Activated naive CD8-positive, alpha-beta T cell treated with anti-CD3 and anti-CD28 coated beads, Interleukin-2, amount 50 U/mL, for 16 hours (primary cell): ENCODE results near the gene GP2.

ENCODE experiments used
- DNase-seq: peaks from one replicate; pipeline ENCODE4 v3.0.0-alpha.2; 2020; ENCODE audit warnings: low read depth, low spot score

GP2 gene

DNA sequence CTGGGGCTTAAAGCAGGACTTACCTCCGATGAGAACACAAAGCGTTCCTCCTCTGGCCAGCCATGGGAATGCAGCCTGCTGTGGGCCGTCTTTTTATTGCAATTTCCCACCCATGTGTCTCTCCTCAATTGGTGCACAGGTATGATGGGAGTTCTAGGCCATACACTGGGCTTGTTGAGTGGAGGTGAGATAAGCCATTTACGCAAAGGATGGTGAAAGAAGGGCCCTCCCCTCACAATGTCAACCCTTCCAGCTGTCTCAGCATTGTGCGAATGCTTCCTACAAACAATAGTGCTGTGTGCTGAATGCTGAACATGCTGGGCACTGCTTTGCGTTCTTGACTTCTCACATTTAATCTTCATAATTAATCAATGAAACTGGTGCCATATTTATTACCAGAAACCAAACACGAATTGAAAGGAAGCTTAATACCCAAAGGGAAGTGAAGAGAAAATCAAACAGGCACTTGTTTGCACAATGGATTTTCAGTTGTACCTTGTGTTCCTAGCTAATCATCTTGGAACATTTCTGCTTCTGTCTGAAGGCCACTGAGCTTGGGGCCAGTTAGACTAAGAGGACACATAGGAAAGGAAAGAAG, at the start of gene GP2:
Gene GP2, minus strand, starts transcription at position 70 of the 598 bp plus-strand sequence. CDS start 1,082 bp downstream, outside the sequence.
- DNase-seq, result no peak

- DNase-seq, result no peak
Observed at GRCh38 chr16:20372701-20373100, 45.4 kb upstream of the GP2 start.

DNA sequence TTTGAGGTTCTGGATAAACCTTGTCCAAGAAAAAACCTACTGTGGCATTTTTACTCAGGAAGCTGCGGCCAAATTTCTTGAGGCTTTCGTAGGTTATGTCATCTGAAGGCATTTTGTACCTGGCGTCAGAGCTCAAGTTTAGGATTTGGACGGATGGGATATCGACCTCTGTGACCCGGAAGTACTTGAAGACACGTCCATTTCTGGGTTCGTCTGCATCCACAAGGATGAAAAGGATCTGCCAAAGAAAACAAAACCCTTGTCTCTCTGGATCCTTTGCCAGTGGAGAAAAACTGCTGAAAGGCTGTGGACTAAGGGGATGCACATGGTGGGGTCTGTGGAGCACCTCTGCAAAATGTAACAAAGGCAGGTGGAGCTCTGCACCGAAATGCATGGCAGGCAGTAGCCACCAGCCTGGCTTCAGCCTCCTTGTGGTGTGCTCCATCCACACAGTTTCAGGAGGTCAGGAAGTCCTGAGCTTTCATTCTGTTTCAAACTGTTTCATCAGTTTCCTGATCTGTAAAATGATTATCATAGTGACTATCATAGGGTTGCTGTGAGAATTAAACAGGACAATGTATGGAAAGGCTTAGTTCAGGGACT, 42.2 kb upstream of the GP2 start:
- no peak for DNase-seq

- DNase-seq, result no peak
Observed at GRCh38 chr16:20364051-20364450, 36.7 kb upstream of the GP2 start.

DNA sequence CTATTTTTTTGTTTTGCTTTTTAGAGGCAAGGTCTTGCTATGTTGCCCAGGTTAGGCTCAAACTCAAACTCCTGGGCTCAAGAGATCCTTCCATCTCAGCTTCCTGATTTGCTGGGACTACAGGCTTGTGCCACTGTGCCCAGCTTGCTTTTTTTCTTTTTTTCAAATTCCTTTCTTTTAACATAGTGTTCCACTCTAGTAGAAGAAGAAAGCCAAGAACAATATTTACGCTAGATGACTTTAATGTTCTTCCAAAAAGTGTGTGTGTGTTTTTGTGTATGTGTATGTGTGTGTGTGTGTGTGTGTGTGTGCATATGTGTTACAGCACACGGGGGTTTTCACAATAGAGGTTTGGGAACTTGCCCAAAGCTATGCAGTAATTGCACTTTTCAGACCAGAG, 35.9 kb upstream of the GP2 start:
- no peak for DNase-seq

- DNase-seq, result no peak
Observed at GRCh38 chr16:20359997-20360396, 32.7 kb upstream of the GP2 start.

DNA sequence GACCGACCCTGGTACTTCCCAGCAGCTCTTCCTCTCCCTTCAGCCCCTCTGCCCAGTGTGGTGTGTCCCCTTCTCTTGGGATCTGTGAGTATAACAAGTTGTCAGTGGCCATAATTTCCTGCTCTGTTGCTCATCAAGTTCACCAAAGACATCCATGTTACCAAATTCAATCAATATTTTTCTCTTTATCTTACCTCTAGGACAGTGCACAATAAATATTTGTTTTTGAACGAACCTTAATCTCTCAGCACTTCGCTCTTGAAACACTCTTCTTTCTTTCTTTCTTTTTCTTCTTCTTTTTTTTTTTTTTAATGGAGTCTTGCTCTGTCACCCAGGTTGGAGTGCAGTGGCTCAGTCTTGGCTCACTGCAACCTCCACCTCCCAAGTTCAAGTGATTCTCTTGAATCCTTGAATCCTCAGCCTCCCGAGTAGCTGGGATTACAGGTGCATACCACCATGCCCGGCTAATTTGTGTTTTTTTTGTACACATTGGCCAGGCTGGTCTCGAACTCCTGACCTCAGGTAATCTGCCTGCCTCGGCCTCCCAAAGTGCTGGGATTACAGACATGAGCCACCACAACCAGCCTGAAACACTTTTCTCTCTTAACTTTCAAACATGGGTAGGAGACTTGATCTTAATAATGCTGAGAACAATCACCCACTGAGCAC, 27.9 kb upstream of the GP2 start:
- DNase-seq, result no peak

GRCh38 chr16:20353379-20353778, 26.1 kb upstream of the GP2 start:
- DNase-seq, result no peak

DNA sequence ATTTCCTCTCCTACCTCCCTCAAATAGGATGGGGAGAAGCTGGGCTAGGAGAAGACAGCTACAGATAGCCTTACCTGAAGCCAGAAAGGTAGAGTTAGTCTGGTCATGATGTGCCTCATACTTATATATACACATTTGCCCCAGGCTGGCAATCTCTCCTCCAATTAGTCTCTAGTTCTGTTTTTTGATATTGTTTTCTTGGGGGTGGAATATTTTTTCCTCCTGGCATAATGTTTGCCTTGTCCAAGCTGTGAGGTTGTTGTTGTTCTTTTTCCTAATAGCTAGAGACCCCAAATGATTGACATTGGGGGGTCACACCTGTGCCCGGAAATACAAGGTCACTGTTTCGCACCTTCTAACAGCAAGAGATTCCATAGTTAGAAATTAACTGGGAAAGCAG, 25.3 kb upstream of the GP2 start, which contains the start of gene UMOD:
Gene UMOD, minus strand, starts transcription at position 101 of the 400 bp plus-strand sequence. CDS start 1,978 bp downstream, outside the sequence.
- no peak for DNase-seq

- DNase-seq, result no peak
Observed at GRCh38 chr16:20349615-20350014, 22.3 kb upstream of the GP2 start.

- no peak for DNase-seq
Observed at GRCh38 chr16:20348365-20349185, 21.3 kb upstream of the GP2 start.

DNA sequence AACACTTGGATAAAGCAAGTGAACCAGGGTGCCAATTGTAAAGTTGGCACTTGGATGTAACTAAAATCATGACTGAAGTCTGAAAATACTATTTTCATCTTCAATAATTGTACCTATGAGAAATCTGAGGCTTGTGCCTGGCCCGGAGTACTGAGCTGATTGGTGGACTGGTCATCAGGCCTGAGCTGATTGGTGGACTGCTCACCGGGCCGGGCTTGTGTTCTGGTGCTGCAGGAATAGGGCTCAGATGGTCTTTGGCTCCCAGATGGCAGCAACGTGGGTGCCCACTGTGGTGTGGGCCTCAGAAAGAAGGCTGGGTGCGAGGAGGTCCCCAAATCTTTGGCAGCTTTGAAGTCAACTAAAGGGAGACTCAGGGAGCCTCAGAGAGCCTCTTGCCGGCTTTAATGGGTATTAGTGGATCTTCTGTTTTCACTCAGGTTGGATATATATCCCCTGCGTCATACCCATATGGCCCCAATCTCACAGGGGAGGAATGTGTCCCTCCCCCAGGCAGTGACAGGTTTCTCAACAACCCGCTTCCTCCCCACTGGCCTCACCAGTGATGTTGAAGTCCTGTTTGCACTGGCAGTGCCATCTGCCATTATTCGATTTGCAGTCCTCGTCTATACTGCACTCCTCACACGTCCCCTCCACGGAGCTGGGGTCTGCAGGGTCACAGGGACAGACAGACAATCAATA, 20.5 kb upstream of the GP2 start:
- DNase-seq, result no peak

DNA sequence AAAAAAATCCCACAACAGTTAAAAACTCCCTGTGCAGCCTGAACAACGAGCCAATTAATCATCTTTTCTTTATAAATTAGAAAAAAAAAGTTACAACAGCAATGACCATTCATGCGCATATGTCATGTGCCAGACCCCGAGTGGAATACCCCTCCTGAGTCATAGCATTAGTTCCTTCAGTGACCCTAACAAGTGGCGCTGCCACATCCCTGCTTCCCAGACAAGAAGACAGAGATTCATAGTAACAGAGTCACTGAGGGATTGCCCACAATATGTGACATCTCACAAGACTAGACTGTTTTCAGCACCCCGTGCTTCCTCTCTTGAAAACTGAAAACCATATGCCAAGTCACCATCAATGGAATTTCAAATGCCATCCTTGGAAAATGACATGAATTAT, 17.3 kb upstream of the GP2 start:
- no peak for DNase-seq

DNA sequence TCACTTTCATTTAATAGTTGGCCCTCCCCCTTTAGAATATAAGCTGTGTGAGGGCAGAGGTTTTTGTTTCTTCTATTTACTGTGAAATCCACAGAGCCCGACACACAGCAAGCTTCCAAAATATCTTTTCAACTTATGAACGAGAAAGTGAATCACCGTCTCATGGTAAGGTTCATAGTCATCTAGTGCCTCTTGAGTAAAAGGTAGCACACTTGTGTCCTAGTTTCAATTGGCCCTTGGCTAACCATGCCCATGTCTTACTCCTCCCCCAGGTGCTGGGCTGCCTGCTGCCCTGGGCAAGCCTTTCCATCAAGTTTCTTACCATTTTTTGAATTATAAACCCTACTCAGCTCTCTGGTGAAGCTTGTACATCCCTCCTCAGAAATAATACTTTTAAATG, 12.4 kb upstream of the GP2 start:
- DNase-seq, result no peak

- DNase-seq, result no peak
Observed at GRCh38 chr16:20336955-20337354, 9.6 kb upstream of the GP2 start.

DNA sequence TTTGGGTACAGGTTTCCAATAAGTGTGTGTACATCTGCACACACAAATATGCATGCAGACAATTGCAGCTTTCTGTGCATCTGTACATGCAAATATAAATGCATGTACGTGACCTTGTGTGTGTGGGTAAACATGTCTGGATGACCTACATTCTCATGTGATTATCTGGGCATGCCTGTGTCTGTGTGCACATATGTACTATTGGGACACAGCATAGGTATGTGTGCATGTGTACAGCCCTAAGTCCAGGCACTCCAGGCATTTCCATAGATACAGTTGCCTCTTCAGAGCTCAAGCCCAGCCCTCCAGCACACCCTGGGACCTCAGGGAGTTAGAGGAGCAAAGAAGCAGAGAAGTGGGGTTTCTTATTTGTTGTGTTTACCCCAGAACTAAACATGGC, 7.1 kb upstream of the GP2 start:
- no peak for DNase-seq

DNA sequence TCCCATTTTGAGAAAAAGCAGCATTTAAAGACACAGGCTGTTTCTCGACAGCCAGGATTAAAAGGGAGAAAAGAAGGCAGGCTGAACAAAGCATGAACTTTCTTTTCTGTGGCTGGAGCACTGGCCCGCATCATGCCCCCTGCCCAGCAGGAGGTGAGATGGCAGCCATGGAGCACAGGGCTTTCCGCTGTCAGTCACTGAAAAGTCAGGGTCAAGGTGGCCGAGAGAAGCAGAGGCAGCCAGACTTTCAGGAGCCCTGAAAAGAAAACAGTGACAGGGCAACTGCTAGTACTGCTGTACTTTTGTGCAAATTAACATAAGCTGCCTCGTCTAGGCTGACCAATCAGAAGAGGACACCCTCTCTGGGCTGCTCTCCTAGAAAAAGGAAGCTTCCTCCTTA, 5.8 kb upstream of the GP2 start:
- no peak for DNase-seq

DNA sequence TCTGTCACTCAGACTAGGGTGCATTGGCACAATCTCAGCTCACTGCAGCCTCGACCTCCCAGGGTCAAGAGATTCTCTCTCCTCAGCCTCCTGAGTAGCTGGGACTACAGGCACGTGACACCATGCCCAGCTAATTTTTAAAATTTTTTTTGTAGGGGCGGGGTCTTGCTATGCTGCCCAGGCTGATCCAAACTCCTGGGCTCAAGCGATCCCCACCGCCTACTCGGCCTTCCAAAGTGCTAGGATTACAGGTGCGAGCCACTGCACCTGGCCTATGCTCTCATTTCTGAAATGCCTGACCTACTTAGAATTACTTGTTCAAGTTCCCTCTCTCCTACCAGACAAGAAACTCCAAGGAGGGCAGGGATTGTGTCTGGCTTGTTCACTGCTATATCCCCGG, 5.1 kb upstream of the GP2 start:
- no peak for DNase-seq

DNA sequence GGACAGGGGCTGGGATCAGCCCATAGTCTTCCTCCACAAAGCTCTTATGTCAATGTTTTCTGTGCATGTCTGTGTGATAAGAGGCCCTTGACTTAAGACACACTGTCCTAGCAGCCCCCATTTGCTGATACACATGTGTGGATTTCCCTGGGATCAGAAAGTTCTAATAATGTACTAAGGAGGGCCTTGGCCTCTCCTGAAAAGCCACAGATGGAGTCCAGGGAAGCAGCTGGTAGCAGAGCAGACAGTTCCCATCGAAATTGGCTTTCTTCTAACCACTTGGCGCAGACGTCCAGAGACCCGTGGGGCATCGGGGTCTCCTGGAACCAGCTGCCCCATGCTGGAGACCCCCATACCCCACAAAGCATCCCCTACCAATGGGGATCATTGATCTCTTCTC, 4.3 kb upstream of the GP2 start:
- DNase-seq, result no peak

DNA sequence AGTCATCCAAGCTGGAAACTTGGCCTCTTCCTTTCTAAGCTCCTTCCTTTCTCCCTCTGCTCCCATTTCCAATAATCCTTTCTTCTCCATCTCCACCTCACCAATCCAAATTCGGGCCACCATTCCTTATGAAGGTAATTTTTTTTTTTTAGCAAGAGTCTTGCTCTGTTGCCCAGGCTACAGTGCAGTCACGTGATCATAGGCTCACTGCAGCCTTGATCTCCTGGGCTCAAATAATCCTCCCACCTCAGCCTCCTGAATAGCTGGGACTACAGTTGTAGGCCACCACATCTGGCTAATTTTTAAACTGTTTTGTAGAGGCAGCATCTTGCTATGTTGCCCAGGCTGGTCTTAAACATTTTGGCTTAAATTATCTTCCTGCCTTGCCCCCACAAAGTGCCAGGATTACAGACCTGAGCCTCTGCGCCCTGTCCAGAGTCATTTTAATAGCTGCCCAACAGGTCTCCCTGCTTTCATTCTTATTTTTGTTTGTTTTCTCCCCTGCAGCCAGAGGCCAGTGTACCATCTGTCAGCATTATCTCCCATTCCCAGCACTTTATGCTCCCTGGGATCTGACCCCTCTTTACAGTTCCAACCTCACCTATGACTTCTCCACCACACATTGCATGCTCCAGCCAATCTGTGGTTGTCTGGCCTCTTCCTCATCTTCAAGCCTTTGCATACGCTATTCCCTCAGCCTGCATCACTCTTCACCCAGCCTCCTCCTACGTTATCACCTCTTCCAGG, 2.3 kb upstream of the GP2 start:
- no peak for DNase-seq

DNA sequence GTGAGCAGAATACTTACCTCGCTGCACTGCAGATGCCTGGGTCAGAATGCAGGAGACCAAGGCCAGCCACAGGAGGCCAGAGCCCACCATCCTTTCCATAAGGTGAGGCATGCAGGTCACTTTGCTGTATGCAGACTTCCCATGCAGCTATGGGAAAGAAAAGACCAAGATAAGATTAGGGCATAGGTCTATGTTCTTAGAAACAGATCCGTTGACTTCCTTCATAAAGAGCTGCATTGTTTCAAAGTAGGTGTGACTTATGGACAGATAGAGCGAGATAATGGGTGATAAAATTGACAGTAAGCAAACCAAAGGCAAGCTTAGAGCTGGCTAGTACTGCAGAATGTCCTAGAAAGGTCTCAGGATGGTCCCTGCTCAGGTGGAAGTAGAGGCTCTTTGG, 992 bp downstream of the GP2 start:
- no peak for DNase-seq
